K562 (cell line): ENCODE measurements around the gene PCID2. TPM values are rescaled to one million over a fixed set of nuclear protein-coding genes. Genes with fewer than 3 reads are reported as not detected.
A peak's percentile ranks its signal among the peaks of the same experiment; 100 is the strongest.

Experiments
- BCLAF1 ChIP-seq, 2 experiments: fragments of 450-650 bp in 1 of 2; IDR thresholded peaks; 2 replicates each; pipeline ENCODE4 v1.6.1; 2011 to 2017; ENCODE audit warnings: low read depth in 2 of 2, antibody characterized with exemption in 1 of 2, borderline replicate concordance in 1 of 2, low read length in 1 of 2, mild to moderate bottlenecking in 1 of 2, mixed read lengths in 1 of 2; ENCODE audit not compliant: control insufficient read depth in 1 of 2
- BMI1 ChIP-seq: fragments of 150-350 bp; IDR thresholded peaks from 2 replicates; pipeline ENCODE4 v1.6.1; 2014; ENCODE audit warnings: low read length
- CBX5 ChIP-seq: IDR thresholded peaks from 2 replicates; pipeline ENCODE4 v1.6.1; 2014; ENCODE audit warnings: low read depth, borderline replicate concordance
- ELF2 ChIP-seq: fragments of 250-450 bp; sonication (Bioruptor Pico); IDR thresholded peaks from 2 replicates; pipeline ENCODE4 v1.5.0; 2021; ENCODE audit warnings: mild to moderate bottlenecking
- HSF4 ChIP-seq: fragments of 250-450 bp; sonication (Bioruptor Pico); IDR thresholded peaks from 2 replicates; pipeline ENCODE4 v2.1.2; 2022; ENCODE audit warnings: mild to moderate bottlenecking, moderate library complexity, borderline replicate concordance
- PBX2 ChIP-seq, 2 experiments: IDR thresholded peaks in 1 of 2; conservative IDR thresholded peaks in 1 of 2; 2 replicates each; pipeline ENCODE4 v1.6.1; 2016; ENCODE audit warnings: low read depth in 2 of 2, mild to moderate bottlenecking in 1 of 2, missing compliant biosample characterization in 1 of 2, missing genetic modification characterization in 1 of 2, moderate library complexity in 1 of 2
- PHB ChIP-seq: fragments of 250-450 bp; sonication (Bioruptor Pico); IDR thresholded peaks from 2 replicates; pipeline ENCODE4 v1.5.0; 2021
- PURB ChIP-seq: sonication (generic); formaldehyde crosslinking; IDR thresholded peaks from 2 replicates; pipeline ENCODE4 v1.9.0; 2021; ENCODE audit warnings: low read depth, mild to moderate bottlenecking, missing genetic modification reagents
- TAF7 ChIP-seq: fragments of 450-650 bp; IDR thresholded peaks from 2 replicates; pipeline ENCODE4 v1.6.1; 2016; ENCODE audit warnings: missing genetic modification characterization, missing compliant biosample characterization
- XRCC4 ChIP-seq: IDR thresholded peaks from one replicate; pipeline ENCODE4 v1.6.1; 2011; ENCODE audit not compliant: insufficient read depth, insufficient read length; ENCODE audit errors: extremely low read depth
- YBX1 ChIP-seq: fragments of 450-650 bp; IDR thresholded peaks from 2 replicates; pipeline ENCODE4 v1.7.1; 2016; ENCODE audit warnings: mild to moderate bottlenecking
- ZFP30 ChIP-seq: fragments of 250-450 bp; sonication (Bioruptor Pico); IDR thresholded peaks from 2 replicates; pipeline ENCODE4 v1.8.0; 2022; ENCODE audit warnings: moderate library complexity, mild to moderate bottlenecking, inconsistent platforms, borderline replicate concordance
- ZNF133 ChIP-seq: fragments of 250-450 bp; sonication (Bioruptor Pico); IDR thresholded peaks from 2 replicates; pipeline ENCODE4 v1.4.0; 2020; ENCODE audit warnings: mild to moderate bottlenecking
- ZNF57 ChIP-seq: fragments of 450-650 bp; formaldehyde crosslinking; IDR thresholded peaks from 2 replicates; pipeline ENCODE4 v1.4.0; 2020; ENCODE audit warnings: mild to moderate bottlenecking, moderate library complexity
- ZNF584 ChIP-seq: fragments of 200-800 bp; sonication (Bioruptor generic); IDR thresholded peaks from 2 replicates; pipeline ENCODE4 v1.6.1; 2016; ENCODE audit warnings: low read depth, mild to moderate bottlenecking, missing genetic modification characterization, missing compliant biosample characterization
- ZNF609 ChIP-seq: sonication (generic); formaldehyde crosslinking; IDR thresholded peaks from 2 replicates; pipeline ENCODE4 v1.8.1; 2023; ENCODE audit warnings: missing genetic modification reagents, mild to moderate bottlenecking, borderline replicate concordance
- ZNF766 ChIP-seq: fragments of 200-800 bp; sonication (Bioruptor generic); conservative IDR thresholded peaks from 2 replicates; pipeline ENCODE4 v1.6.1; 2016; ENCODE audit warnings: missing genetic modification characterization, missing compliant biosample characterization
- polyA plus RNA-seq, 8 experiments: library from polyadenylated mRNA; depleted of rRNA in 4 of 8; stranded (reverse) in 5 of 8; unstranded in 3 of 8; fragments of >200 nt; fragmentation: Nextera tagmentation in 2 of 8; fragmentation: Illumina TruSeq in 1 of 8; extraction: Ambion mirVana in 2 of 8; extraction: Trizol in 1 of 8; gene quantifications; 2 replicates each; pipeline versions ENCODE4 v1.2.1 to v1.2.3, GENCODE V29; 2011 to 2014; ENCODE audit warnings: inconsistent platforms in 1 of 8, missing spikeins in 1 of 8
- total RNA-seq, 7 experiments: library from RNA; depleted of rRNA in 6 of 7; stranded (reverse); fragments of >200 nt in 6 of 7; fragmentation: Illumina TruSeq in 2 of 7; extraction: Trizol in 2 of 7; gene quantifications; 2 replicates each; pipeline versions ENCODE4 v1.2.1 to v1.2.3, GENCODE V29; 2011 to 2021; ENCODE audit warnings: low replicate concordance in 1 of 7

The PCID2 gene
- total and polyA plus RNA-seq, 9 of the 15 experiments (the other 6 are each of a cell fraction or from before 2014, with no cell fraction given): 39.6 to 117 (median 59.6) TPM

DNA sequence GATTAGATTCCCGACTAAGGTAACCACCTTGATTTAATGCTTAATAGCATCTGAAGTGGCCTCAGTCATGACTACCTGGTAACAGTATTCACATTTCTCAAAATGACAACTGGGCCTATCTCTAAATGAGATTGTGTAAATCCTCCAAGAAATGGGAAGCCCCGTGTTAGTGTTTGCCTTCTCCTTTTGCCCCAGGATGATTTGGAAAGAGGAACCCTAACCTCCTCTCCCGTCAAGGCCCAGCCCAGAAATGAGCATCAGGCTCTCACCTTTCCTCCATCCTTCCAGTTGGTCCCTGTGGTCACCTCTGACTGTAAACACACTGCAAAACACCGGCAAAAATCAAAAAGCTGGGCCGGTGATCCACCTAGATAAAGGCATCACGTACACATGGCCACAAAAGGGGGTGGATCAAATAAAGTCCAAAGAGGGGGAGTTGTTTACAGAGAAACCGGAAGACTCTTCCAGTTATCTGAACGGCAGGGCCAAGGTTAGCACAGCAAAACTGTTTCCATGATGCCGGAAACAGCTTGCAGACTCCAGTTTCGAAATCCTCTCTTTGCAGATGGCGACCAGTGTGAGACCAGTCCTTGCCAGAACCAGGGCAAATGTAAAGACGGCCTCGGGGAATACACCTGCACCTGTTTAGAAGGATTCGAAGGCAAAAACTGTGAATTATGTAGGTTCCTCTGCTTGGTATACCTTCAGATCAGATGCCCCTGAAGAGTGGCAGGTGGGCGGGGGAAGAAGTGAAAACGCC is 69.5 kb downstream of the PCID2 start (continued):
- TF ChIP-seq ZNF584 (CRISPR knock-in tag) (0 out of 2 replicates have a peak, but pooled peaks have one; percentile 51), ZNF766 (CRISPR knock-in tag) (0 out of 2 replicates have a peak, but pooled peaks have one; percentile 28), ZFP30 (no peak), ZNF57 (CRISPR knock-in tag) (no peak), TAF7 (tag) (no peak), CBX5 (no peak), PURB (CRISPR knock-in tag) (no peak), BMI1 (no peak), ZNF609 (CRISPR knock-in tag) (no peak), ELF2 (CRISPR knock-in tag) (no peak), HSF4 (CRISPR knock-in tag) (no peak), PBX2 (CRISPR knock-in tag; IDR thresholded peaks at IDR 0.05; ENCODE audit: low read depth) (no peak), PBX2 (tag; conservative IDR thresholded peaks at IDR 0.05; ENCODE audit: low read depth) (no peak), BCLAF1 (IDR thresholded peaks at IDR 0.05; ENCODE audit: borderline replicate concordance in 1 of 2, control insufficient read depth in 1 of 2, low read depth in 2 of 2, low read length in 1 of 2) (no peak), YBX1 (no peak), ZNF133 (CRISPR knock-in tag) (no peak), XRCC4 (no peak), PHB (CRISPR knock-in tag) (no peak)
